Spleen (tissue), 11 donors: ENCODE measurements around the gene AKT1. TPM values are rescaled to one million over a fixed set of nuclear protein-coding genes. Genes with fewer than 3 reads are reported as not detected.

Source experiments
- DNase-seq: peaks from one replicate; pipeline ENCODE4 v3.0.0-alpha.2; 2020
- H3K27ac ChIP-seq, 8 donors: fragments of 200-600 bp; sonication (generic) in 7 of 8; 1 replicate in 4 of 8; 2 replicates in 4 of 8; pipeline versions ENCODE4 v1.5.0 to v1.8.0; 2016 to 2021; ENCODE audit warnings: inconsistent platforms in 4 of 8, mild to moderate bottlenecking in 4 of 8, moderate library complexity in 1 of 8
- H3K27me3 ChIP-seq, 7 donors: fragments of 200-600 bp; sonication (generic) in 6 of 7; replicated peaks in 1 of 7; 1 replicate in 4 of 7; 2 replicates in 3 of 7; pipeline versions ENCODE4 v1.5.0 to v1.8.0; 2016 to 2021; ENCODE audit warnings: inconsistent platforms in 3 of 7, mild to moderate bottlenecking in 1 of 7
- H3K36me3 ChIP-seq, 6 donors: fragments of 200-600 bp; sonication (generic) in 5 of 6; 1 replicate in 4 of 6; 2 replicates in 2 of 6; pipeline versions ENCODE4 v1.5.0 to v1.8.0; 2016 to 2021; ENCODE audit warnings: inconsistent platforms in 2 of 6
- H3K4me1 ChIP-seq, 6 donors: fragments of 200-600 bp; sonication (generic) in 5 of 6; 1 replicate in 3 of 6; 2 replicates in 3 of 6; pipeline versions ENCODE4 v1.5.0 to v1.8.0; 2016 to 2021; ENCODE audit warnings: inconsistent platforms in 3 of 6
- H3K4me3 ChIP-seq, 8 donors: fragments of 200-600 bp; sonication (generic) in 7 of 8; 1 replicate in 4 of 8; 2 replicates in 4 of 8; pipeline versions ENCODE4 v1.5.0 to v1.8.0; 2016 to 2021; ENCODE audit warnings: inconsistent platforms in 4 of 8, mild to moderate bottlenecking in 4 of 8, moderate library complexity in 2 of 8
- H3K9me3 ChIP-seq, 8 donors: fragments of 200-600 bp; sonication (generic) in 7 of 8; 1 replicate in 4 of 8; 2 replicates in 4 of 8; pipeline versions ENCODE4 v1.5.0 to v1.8.0; 2016 to 2021; ENCODE audit warnings: inconsistent platforms in 4 of 8
- POLR2A ChIP-seq, 3 donors: fragments of 450-650 bp; IDR thresholded peaks; one replicate each; pipeline ENCODE4 v1.5.1; 2017; ENCODE audit warnings: antibody characterized with exemption in 3 of 3, mild to moderate bottlenecking in 1 of 3
- POLR2AphosphoS5 ChIP-seq, 3 donors: sonication (generic); formaldehyde crosslinking; IDR thresholded peaks; one replicate each; pipeline ENCODE4 v1.5.1; 2017; ENCODE audit warnings: antibody characterized with exemption in 3 of 3
- WGBS, 5 donors: extraction: QIAGEN DNeasy Blood & Tissue Kit in 3 of 5; methylation state at CpG; one replicate each; pipeline versions ENCODE4 v1.1.5 to v1.1.7; 2013 to 2018; 5-methylcytosine and 5-hydroxymethylcytosine counted together
- intact Hi-C: fragments of 100-400 bp; cut with DNase I; formaldehyde crosslinking; loops from one replicate; pipeline ENCODE4 v1.15.0; 2023; ENCODE audit warnings: low total_unique reads
- polyA plus RNA-seq, 3 donors: library from polyadenylated mRNA; stranded (reverse); fragments of 200-250 nt; gene quantifications; one replicate each; pipeline ENCODE4 v1.2.1, GENCODE V29; 2013
- total RNA-seq, 7 donors: library from RNA; depleted of rRNA in 3 of 7; stranded (reverse); fragments of >200 nt in 3 of 7; fragmentation: NEBNext Ultra II Directional in 4 of 7; extraction: Animal tissue kit (Norgen Biotek cat#: 25700) in 4 of 7; gene quantifications; one replicate each; pipeline versions ENCODE4 v1.1.0 to v1.2.1, GENCODE V29; 2016 to 2021
- TF ChIP-seq, protein P1 (sequence below), 11 experiments: fragments of 200-600 bp in 7 of 11; fragments of 450-650 bp in 4 of 11; sonication (generic) in 4 of 11; IDR thresholded peaks in 8 of 11; conservative IDR thresholded peaks in 3 of 11; 1 replicate in 7 of 11; 2 replicates in 4 of 11; pipeline versions ENCODE4 v1.4.0 to v1.8.0; 2016 to 2021; ENCODE audit warnings: antibody characterized with exemption in 11 of 11, inconsistent platforms in 4 of 11, mild to moderate bottlenecking in 1 of 11
- donor health status: healthy with polysubstance abuse.
- donor health status: DM: no; HTN: no; CAD: no; lungs with moderate emphysema.
- donor health status: DM: no; HTN: no; CAD: no.
- donor health status: Bipolar disorder and iron deficiency.
- donor health status: healthy.
- donor health status: DM: no; HTN: no; CAD: no.
- donor health status: DM: yes; HTN: yes; CAD: no.

AKT1 gene
- total and polyA plus RNA-seq, 10 donors: 56.2 to 184 (median 115) TPM

DNA sequence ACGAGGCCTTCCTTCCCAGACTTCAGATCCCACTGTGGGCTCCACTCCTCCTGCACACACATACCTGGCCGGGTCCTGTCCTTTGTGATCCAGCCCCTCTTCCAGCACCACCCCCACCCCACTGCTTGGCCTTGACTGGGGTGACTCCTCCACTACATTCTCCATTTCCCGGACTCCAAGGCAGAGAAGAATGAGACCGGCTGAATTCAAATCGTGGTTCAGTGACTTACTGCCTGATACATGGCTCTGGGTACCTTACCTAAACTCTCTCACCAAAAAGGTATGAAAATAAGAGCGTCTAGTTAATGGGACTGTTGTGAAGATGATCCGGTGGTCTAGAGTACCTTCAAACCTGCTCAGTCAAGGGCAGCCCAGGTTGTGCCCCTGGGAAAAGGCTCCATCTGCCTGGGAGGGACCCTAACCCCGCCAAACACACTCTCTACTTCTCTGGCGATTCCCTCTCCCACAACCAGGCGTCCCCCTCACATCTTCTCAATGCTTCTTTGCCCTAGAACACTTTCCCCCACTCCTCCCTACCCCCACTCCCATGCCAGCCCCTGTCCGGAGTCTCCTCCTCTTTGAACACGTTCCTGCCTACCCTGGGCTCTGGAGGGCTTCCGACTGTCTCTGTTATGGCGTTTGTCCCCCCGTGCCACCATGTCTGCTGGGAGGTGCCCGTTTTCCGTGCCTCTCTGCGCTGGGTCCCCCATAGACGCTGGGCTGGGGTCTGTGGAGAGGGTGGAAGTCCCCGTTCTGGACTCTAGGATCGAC is 3.9 kb upstream of the AKT1 start:
- Histone ChIP-seq H3K9me3 (no peaks in the 10 kb centered on the region), H3K36me3 (no peaks in the 10 kb centered on the region), H3K4me3 (peak overlapping the region in 5 of 8 donors; percentile 36 to 96 (median 87)), H3K27ac (peak overlapping the region; percentile 86 to 95 (median 91)), H3K27me3 (no peaks in the 10 kb centered on the region), H3K4me1 (peaks cover 37 to 86% (median 66%) of the 10 kb centered on the region in 6 donors)
- intact Hi-C loops: no loop called here
- WGBS, 5 donors: 39 to 48% (median 45%) methylated on average over 20 to 21 of the region's 21 CpGs
- TF ChIP-seq POLR2AphosphoS5 (IDR thresholded peaks at IDR 0.05) (no peak), POLR2A (IDR thresholded peaks at IDR 0.05) (no peak)
- TF ChIP-seq, protein P1, sequence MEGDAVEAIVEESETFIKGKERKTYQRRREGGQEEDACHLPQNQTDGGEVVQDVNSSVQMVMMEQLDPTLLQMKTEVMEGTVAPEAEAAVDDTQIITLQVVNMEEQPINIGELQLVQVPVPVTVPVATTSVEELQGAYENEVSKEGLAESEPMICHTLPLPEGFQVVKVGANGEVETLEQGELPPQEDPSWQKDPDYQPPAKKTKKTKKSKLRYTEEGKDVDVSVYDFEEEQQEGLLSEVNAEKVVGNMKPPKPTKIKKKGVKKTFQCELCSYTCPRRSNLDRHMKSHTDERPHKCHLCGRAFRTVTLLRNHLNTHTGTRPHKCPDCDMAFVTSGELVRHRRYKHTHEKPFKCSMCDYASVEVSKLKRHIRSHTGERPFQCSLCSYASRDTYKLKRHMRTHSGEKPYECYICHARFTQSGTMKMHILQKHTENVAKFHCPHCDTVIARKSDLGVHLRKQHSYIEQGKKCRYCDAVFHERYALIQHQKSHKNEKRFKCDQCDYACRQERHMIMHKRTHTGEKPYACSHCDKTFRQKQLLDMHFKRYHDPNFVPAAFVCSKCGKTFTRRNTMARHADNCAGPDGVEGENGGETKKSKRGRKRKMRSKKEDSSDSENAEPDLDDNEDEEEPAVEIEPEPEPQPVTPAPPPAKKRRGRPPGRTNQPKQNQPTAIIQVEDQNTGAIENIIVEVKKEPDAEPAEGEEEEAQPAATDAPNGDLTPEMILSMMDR (IDR thresholded peaks at IDR 0.05 in 8 of 11, conservative IDR thresholded peaks at IDR 0.05 in 3 of 11): no peak
- DNase-seq: no peak

DNA sequence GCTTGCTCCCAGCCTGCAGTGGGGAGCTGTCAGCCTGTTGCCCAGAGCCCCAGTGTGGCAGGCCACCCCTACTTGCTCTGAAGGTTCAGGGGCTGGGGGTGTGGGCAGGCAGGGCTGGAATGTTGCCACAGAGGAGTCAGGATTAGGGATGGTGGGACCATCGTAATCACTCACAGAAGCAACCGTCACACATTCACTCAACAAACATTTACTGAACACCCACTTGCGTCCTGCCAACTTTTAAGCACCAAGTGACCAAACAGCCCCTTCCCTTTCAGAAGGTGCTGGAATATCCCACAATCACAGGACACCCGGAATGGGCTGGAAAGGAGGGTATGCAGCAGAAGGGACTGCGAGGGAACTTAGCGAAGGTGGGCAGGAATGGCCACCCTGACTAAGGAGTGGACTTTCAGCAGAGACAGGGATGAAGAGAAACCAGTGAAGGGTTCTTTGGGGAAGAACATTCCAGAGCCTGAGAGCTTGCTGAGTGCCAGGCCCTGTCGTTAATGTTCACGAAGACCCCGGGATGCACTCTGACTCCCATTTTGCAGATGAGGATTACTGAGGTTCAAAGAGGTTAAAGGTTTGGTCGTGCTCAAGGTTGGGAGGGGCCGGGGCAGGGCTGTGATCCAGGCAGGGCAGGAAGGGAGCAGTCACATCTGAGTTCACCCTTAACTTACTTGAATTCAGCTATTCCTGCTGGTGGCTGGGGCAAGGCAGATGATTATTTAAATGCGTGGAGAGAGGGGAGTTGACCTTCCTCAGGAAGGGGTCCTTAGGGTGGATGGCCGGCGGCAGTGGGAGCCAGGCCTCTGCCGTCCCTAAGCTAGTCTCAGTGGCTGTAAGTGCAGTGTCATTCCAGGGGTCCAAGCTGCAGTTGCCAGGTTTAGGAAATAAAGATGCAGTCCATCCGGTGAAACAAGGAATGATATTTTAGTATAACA is 3.0 kb upstream of the AKT1 start:
- H3K27me3 ChIP-seq: no peaks in the 10 kb centered on the region
- no peak for DNase-seq

DNA sequence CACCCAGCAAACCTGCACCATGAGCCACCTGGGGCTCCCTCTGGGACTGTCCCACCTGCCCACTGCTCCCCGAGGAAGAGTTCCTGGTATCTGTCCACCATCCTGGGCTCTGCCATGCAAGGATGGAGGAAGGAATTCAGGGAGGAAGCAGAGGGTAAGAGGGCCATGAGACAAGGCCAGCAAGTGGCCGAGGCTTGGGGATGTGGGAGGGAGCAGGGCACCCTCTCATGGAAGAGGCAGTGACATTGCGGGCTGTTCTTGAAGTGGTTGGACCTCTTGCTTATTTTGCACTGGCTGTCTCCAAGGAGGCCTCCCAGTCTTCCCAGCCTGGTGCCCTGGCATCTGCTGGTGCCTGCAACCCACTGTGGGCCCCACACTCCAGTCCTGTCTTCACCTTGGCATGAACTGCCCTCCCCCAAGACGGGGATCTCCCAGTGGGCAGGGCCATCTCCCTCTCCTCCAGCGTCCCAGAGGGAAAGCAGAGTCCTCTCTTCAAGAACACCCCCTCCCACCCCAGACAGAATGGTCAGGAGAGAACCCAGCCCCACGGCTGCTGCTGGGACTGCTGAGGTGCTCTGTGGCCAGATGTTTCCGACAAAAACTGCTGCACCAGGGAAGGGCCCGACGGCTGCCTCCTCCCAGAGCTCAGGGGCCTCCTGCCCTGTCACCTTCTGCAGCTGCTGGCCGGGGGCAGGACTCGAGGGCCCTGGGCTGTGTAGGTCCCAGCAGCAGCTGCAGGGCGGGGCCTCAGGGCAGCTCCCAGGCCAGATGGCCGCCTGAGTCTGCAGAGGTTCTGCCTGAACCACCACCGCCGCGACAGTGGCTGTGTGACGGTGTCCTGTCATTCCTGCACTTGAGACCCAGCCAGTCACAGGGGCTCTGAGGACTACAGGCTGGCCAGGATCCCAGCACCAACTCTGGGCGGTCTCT is 1.8 kb upstream of the AKT1 start:
- WGBS, 5 donors: 38 to 58% (median 42%) methylated on average over 8 to 18 of the region's 18 CpGs
- DNase-seq: no peak

More for the DNA sequence above, 3.0 kb upstream of the AKT1 start:
- TF ChIP-seq POLR2A (IDR thresholded peaks at IDR 0.05) (no peak), POLR2AphosphoS5 (IDR thresholded peaks at IDR 0.05) (no peak)
- TF ChIP-seq, protein P1 (IDR thresholded peaks at IDR 0.05 in 8 of 11, conservative IDR thresholded peaks at IDR 0.05 in 3 of 11): no peak
- Histone ChIP-seq H3K4me3 (no peak overlapping the region), H3K27ac (peak overlapping the region; percentile 86 to 95 (median 91)), H3K9me3 (no peaks in the 10 kb centered on the region), H3K4me1 (peaks cover 44 to 88% (median 73%) of the 10 kb centered on the region in 6 donors), H3K36me3 (no peaks in the 10 kb centered on the region)
- 77 to 90% (median 80%) methylated on average over 16 of the region's 16 CpGs for WGBS, 5 donors
- intact Hi-C loops: no loop called here

More for the DNA sequence above, 1.8 kb upstream of the AKT1 start:
- Histone ChIP-seq H3K36me3 (peaks cover 0 to 4% (median 0%) of the 10 kb centered on the region in 6 donors), H3K9me3 (no peaks in the 10 kb centered on the region), H3K4me1 (peaks cover 55 to 88% (median 78%) of the 10 kb centered on the region in 6 donors), H3K27me3 (no peaks in the 10 kb centered on the region), H3K27ac (peak overlapping the region; percentile 43 to 95 (median 90)), H3K4me3 (no peak overlapping the region)
- intact Hi-C loops: no loop called here
- TF ChIP-seq, protein P1 (IDR thresholded peaks at IDR 0.05 in 8 of 11, conservative IDR thresholded peaks at IDR 0.05 in 3 of 11): no peak
- no peak for TF ChIP-seq POLR2AphosphoS5 (IDR thresholded peaks at IDR 0.05)
